IPS DF 19.7 (cell line): ENCODE results near the gene CCDC187.

Source experiments
- DNase-seq: peaks from one replicate; pipeline ENCODE4 v3.0.0-alpha.2; 2013; ENCODE audit warnings: low read depth, low spot score

Gene CCDC187

DNA sequence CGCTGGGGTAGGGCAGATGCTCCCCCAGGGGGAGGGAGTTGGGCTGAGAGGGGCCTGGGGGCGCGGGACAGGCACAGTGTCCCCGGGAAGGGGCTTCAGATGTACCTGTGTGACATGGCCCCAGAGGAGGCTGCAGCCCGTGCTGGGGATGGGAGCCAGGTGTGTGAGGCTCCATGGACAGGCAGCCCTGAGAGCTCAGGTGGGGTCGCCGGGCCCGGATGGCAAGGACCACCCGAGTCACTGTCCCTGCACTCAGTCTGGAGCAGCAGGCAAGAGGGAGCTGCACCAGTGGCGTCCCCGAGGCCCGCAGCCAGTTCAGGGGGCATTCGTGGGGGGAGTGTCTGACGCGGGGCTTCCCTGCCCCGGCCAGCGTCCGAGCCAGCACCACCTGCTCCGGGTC lies 18.9 kb downstream of the CCDC187 start:
- no peak for DNase-seq

DNA sequence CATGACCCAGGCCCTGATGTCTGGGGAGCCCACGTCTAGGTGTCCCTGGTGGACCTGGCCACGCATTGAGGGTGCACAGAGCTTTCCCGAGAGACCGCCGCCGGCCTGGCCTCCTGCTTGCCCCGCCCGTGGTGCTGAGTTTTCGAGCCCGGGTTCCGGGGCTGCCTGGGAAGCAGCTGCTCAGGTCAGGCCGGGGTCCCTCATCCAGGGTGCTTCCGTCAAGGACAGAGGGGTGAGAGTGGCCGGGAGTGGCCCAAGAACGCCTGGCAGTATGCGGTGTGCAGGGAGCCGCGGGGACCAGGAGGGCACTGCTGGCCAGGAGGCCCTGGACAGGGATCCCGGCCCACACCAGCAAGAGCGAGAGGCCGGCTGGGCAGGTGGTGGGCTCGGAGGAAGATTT lies 19.6 kb downstream of the CCDC187 start:
- no peak for DNase-seq

DNA sequence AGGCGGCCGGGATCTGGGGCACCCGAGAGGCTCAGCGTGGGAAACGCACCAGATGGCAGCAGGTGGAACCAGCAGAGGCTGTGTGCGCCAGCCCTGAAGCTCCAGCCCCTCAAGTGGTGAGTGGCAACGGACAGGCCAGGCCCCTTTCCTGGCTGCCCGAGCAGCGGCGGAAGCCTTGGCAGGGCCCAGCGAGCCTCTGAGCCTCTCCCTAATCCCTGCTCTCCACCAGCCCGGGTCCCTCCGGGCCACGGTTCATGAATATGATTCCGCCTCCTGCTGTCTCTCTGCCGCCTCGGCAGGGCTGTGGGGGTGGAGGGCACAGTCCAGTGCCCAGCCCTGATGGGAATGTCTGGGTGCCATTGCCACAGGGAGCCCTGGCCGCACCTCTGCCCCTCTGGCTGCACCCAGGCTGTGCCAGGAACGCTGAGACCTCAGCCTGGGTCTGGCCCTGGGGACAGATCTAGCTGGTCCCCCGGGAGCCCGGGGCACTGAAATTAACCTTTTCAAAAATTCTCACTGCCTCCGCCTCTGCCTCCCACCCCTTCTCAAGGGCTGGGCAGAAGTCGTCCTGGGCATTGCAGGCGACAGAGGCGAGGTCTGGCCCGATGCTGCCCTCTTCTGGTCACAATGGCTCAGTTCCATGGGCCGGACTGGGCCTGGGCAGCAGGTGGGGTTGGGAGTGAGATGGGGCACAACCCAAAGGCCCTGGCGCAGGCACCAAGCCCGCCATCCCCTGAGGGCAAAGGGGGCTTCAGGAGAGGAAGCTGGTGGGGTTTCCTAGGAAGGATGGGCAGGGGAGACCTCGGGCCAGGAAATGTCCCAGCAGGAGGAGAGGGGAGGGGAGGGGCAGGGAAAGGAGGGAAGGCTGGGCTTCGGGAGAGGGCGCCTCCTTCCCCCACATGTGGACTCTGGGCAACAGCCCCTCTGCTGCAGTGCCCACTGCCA lies 20.3 kb downstream of the CCDC187 start:
- peak; percentile 25 for DNase-seq

DNA sequence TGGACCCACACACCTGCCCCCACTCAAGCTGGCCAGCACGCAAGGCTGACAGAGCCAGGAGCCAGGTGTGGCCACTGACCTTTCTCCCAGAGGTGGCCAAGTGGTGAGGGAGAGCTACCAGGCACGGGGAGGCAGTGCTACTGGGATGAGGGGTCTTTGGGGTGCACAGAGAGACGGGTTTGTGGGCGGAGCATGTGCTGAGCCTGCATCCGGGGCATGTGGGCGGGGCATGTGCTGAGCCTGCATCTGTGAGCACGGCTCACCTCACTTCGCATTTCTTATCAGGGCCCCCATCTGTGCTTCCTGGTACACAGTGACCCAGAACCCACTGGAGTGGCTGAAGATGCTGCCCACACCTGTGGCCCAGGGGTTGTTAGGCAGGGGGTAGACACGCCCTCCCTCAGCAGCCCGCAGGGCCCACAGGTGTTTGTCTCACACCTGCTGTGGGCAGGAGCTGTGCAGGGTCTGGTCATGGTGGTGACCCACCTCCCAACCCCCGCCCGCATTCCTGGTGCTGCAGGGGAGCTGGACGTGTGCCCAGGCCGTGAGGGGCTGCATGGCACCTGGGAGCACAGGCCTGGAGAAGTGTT lies 21.5 kb downstream of the CCDC187 start:
- no peak for DNase-seq

DNA sequence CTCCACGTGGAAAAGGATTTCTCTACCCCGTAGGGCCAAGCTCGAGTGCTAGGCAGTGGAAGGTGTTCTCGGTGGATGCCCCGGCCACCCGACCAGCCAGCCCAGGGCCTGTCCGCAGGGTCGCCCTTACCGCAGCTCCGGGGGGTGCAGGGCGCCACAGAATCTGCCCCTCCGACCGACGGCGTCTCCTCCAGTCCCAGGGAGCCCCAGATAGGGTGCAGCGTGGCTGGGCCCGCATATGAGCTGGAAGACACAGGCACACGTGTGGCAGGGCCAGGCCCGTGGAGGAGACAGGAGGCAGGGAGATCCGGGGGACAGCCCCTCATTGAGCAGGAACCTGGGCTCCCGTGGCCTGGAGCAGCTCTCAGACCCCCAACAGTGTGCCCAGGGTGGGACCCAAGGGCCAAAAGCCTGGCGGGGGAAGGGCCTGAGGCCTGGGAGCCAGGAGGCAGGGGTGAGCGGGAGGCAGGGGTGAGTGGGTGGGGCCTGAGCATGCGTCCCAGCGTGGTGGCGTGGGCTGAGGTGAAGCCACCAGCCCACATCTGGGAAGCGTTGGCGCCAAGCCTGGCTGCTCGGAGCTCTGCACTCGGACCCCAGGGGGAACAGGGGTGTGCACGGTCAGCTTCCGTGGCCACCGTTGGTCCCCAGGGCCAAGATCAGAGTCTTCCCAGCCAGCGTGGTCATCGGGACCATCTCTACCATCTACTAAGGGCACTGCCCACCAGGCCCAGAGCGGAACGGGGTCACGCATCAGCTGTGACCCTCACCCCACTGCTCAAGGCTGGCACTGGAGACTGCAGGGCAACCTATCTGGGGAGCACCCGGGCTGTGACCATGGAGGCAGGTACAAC lies 22.2 kb downstream of the CCDC187 start:
- no peak for DNase-seq

DNA sequence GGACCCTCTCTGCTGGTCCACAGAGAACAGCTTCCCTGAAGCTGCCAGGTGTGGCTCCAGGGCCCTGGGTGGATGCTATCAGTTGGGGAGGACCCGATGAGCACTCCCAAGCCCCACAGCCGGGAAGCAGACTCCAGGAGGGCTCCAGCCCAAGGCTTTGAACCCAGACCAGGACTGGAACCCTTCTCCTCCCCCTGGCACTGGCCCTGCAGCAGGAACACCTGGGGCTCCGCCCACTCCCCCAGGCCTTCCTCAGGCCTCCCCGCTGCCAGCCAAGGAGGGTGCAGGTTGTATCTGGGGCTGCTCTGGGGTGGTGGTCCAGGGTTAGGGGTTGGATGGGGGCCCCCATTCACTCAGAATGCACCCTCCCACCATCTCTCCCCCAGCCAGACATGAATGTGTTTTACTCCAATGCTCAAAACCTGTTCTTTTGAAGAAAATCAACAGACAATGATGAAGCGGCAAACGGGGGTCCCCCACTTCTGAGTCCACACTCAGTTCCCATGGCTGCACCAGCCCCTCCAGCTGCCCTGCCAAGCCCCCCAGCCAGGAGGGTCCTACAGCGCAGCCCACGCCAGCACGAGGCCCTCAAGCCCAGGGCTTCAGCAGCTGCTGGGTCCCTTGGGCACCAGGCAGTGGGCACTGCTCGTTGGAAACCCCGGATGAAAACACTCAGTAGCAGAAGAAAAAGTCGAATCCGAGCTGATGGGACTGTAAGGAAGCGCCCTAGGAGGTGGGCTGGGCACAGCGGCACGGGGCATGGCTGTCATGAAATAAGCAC lies 23.2 kb downstream of the CCDC187 start:
- DNase-seq = no peak

DNA sequence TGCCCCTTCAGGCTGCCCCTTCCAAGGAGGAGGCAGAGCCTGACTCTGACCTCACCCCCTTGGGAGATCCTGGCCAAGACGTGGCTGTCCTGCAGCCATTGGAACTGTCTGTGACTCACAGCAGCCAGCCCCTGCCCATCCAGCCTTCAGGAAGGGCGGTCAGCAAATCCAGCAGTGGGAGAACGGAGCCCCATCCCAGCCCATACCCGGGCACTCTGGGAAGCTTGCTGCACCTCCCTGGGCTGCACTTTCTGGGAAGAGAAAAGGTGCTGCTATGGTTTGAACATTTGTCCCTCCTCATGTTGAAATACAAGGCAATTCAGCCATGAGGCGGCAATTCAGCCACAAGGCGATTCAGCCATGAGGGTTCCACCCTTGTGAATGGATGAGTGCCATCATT lies 24.4 kb downstream of the CCDC187 start:
- DNase-seq = no peak

DNA sequence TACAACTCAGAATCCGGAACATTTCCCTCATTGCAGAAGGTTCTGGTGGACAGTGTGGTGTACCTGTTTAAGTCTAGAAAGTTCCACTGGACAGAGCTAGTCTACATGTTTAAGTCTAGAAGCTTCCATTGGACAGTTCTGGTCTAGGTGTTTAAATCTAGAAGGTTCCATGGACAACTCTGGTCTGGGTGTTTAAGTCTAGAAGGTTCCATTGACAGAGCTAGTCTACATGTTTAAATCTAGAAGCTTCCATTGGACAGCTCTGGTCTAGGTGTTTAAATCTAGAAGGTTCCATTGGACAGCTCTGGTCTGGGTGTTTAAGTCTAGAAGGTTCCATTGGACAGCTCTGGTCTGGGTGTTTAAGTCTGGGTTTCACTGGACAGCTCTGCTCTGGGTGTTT lies 25.0 kb downstream of the CCDC187 start:
- DNase-seq = no peak

DNA sequence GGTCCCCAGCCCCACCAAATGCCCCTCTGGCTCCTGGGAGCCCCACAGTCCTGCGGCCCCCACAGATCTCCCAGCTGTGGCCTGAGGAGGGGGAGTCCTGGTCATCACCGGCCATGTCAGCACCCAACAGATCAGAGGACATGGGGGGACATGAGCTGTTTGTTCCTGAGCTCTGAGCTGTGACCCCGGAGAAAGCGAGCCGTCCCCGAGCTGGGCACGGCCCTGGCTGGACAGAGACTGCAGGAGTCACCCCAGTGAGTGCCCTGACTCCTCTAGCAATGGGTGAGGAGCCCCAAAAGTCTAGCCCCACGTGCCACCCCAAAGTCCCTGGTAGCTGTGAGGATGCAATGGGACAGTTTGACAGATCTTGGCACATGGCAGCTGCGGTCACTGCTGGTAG lies 25.7 kb downstream of the CCDC187 start:
- DNase-seq = no peak

DNA sequence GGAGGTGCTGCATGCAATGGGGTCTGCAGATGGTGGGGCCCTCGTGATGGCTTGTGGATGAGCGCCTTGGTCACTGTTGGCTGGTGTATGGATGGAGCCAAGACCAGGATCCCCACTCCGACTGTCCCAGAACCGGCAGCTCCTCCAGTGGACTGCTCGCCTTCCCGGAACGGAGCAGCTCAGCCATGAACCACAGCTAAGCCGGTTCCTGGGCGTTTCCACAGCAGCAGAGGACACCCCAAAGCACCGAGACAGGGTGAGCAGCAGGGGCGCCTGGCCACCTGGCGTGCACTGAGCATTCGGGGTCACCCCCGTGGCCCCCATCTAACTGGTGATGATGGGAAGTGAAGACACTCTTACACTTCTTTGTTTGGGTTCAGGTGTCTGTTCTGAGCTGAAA lies 26.1 kb downstream of the CCDC187 start:
- no peak for DNase-seq

DNA sequence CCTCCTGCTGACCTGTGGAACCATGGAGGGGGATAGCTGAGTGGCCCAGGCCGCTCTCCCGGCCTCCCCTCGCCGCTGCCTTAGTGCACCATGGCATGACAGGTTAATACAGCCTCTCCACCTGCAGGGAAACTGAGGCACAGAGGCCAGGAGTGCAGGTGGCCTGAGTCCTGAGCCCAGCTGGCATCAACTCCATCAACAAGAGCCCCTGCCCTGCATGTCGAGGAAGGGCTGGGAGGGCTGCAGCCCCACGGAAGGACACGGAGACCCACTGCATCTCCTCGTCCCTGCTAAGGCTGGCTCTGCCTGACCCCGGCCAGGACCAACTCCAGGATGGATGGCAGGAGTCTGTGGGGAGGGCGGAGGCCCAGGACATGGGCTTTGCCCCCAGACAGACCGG lies 27.2 kb downstream of the CCDC187 start:
- no peak for DNase-seq

DNA sequence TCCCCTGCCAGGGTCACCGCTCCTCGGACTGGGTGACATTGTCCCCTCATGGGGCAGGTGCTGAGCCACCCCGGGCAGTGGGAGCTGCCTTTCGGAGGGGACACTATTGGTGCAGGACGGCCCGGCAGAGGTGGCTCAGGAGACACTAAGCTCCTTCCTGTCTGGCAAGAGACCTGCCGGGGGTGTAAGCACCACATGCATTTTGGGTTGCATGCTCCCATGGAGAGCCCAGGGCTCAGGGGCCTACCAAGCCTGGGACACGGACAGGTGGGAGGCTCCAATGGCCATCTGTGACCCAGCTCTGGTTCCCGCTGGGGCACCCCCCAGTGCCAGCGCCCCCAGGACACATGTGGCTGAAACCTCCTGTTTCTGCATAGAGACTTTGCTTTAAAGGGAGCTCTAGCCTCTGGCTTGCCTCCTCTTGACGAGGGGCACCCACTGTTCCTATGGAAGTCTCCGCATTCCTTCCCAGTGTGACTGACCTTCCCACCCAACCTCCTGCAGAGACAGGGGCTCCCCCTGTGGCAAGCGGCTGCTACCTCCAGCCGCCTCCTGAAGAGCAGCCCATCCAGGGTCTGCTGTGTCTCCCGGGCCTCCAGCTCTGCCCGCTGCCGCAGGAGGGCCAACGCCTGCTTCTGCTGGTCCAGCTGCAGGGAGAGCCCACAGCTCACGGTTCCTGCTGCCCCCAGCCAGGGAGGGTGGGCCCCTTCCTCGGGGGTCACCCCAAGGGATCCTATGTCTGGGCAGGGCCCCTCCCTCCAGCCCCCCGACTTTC lies 28.1 kb downstream of the CCDC187 start:
- DNase-seq = no peak

DNA sequence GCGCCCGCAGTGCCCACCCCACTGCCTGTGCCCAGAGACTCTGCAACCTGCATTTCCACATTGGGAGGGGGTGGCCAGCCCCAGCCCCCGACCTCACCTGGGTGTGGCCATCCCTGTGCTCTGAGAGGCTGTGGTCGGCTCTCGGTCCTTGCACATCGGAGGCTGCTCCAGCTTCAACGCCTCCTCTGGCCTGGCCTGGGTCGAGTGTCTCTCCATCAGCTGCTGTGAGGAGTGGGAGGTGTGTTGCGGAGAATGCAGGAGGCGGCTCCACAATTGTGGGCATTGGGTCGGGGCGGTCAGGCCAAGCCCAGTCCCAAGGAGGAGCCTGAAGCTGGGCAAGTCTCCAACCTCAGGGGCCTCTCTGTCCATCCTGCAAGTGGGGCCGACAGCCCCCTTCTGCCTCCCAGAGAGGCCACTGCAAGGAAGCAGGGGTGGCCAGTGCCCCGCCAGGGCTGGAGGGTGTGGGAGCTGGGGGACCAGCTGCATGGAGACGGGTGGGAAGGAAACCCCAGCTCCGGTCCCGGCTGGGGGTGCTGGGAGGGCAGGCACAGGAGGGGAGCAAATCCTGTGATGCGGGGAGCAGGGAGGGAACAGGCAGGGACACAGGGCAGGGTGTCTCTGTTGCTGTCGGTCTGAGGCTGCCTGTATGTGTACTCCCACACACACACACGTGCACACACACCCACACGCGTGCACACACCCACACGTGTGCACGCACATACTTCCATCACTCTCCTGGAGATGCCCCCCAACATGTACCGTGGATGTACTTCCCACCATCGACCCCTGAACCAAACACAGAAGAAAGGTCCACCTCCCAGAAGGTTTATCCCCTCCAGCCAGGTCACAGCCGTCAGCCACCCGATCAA lies 28.9 kb downstream of the CCDC187 start:
- DNase-seq = no peak

DNA sequence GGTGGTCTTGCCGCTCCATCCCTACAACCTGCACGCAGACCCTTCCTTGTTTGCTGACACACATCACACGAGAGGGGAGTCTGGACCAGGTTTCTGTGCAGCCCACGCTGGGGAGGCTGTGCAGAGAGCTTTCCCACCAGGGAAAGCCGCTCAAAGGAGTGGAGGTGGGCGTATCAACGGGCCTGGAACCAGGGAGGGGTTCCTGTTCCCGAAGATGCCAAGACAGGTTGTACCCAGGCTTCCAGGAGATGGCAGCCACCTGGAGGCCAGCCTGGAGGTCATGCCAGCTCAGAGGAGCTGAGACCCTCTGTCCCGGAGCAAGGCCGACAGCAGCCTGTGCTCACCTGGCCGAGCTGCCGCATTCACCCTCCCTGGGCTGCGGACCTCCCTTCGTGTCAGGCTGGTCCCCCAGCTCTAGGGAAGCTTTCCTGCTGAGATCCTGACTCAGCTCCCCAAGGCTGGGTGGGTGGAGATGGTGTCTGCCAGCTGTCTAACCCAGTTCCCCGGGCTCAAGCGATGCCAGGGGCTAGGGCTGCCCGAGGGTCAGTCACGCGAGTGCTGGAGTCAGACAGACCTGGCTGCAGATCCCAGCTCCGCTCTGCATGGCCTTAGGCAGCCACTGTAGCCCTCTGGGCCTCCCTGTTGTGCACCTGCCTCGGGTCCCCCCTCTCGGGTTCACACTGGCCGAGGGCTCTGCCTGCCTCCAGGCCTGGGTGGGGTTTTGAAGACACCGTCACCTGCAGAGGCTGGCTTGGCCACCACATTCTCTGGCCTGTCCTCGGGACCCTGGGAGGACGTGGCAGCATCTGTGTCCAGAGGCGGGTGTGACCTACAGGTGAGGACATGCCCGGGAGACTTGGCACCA lies 29.7 kb downstream of the CCDC187 start:
- DNase-seq = no peak

DNA sequence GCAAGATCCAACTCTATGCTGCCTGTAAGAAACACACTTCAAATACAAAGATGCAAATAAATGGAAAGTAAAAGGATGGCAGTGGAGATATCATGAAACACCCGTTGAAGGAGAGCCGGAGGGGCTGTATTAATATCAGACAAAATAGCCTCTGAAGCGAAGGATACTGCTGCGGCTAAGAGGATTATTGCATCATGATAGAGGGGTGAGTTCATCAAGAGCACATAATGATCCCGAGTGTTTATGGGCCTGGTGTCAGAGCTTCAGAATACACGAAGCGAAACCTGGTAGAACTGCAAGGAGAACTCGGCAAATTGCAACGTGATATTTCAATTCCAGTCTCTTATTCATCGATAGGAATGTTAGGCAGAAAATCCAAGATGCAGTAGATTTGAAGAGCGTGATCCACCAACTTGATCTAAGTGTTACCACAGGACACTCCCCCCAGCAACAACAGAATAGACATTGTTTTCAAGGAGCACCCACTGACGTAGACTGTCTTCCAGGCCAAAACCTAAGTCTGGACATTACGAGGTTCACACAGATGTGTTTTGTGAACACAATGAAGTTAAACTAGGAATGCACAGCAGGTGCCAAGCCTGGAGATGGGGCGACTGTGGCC lies 30.5 kb downstream of the CCDC187 start:
- no peak for DNase-seq

DNA sequence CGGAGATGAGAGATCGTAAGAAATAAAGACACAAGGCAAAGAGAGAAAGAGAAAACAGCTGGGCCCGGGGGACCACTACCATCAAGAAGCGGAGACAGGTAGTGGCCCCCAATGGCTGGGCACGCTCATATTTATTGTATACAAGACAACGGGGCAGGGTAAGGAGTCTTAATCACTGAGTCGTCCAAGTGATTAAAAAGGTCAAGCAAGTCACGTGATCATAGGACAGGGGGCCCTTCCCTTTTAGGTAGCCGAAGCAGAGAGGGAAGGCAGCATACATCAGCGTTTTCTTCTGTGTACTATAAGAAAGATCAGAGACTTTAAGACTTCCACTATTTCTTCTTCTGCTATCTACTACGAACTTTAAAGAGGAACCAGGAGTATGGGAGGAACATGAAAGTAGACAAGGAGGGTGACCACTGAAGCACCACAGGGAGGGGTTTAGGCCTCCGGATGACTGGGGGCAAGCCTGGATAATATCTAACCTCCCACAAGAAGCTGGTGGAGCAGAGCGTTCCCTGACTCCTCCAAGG lies 33.7 kb downstream of the CCDC187 start:
- DNase-seq = no peak

DNA sequence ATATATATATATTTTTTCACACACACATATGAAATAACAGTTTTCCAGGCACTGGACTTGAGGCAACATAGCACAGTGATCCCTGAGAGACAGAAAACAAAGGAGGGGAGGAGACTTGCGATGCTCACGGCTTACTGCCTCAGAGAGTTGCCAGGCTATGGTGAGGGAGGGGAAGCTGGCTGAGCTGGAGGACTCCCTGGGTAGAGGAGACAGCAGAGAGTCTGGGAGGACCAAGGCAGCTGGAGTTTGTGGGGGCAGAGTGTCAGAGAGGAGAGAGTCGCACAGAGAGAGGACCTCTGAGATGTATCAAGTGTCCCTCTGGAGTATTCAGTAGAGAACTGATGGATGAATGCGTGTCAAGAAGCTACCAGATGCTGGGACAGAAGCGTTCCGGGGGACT lies 35.2 kb downstream of the CCDC187 start:
- no peak for DNase-seq

DNA sequence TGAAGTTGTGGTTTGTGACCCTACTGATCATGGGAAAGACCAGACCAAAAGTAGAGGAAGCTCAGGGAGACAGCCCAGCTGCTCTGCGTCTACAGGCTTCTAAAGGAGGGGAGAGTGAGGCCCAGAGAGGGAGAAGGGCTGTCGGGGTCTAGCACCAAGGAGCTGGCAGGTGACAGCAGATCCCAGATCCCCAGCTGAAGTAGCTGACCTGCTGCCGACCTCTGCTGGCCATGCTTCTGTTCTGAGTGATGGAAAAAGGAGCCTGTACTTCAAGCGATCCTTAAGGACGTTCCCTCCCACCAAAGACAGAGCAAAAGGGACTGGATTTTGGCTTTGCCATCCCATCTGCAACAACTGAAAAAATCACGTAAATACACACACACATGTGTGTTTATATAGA lies 35.6 kb downstream of the CCDC187 start:
- no peak for DNase-seq
